ENCODE results near the gene FOXL3.
"Not testable (repeated sequence)": the region's sequence is repeated elsewhere in the genome, so short reads cannot be mapped to it uniquely, and the experiment has no call there.

FOXL3 gene

GRCh38 chr7:292226-292625 lies 2.3 kb downstream of the FOXL3 start:
- no peak for DNase-seq

DNA sequence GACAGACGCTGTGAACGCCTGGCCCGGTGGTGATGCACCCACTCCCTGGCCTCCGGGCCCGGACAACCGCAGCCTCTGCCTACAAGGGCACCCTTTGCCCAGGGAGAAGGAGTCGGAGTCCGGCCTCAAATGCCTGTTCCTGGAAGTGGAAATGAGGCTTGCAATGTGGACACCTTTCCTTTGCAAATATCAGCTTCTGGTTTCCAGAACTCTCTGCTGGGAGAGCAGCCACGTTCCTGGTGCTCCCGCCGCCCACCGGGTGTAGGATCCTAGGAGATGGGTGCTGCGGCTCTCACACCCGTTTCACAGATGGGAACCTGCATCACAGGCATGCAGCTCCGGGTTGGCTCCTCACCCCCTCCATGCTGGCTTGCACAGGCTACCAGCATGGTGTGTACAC lies 2.9 kb downstream of the FOXL3 start:
- no peak for DNase-seq

- no peak for DNase-seq
Observed at GRCh38 chr7:293681-294439, 3.9 kb downstream of the FOXL3 start.

GRCh38 chr7:294440-295154 lies 4.6 kb downstream of the FOXL3 start:
- no peak for DNase-seq

- no peak for DNase-seq
Observed at GRCh38 chr7:295155-296154, 5.5 kb downstream of the FOXL3 start.

- DNase-seq = no peak
Observed at GRCh38 chr7:296373-296945, 6.5 kb downstream of the FOXL3 start.

- DNase-seq = not testable (repeated sequence)
Observed at GRCh38 chr7:297141-297540, 7.2 kb downstream of the FOXL3 start.

GRCh38 chr7:297611-298374 lies 7.8 kb downstream of the FOXL3 start:
- no peak for DNase-seq

GRCh38 chr7:298375-298702 lies 8.4 kb downstream of the FOXL3 start:
- no peak for DNase-seq

DNA sequence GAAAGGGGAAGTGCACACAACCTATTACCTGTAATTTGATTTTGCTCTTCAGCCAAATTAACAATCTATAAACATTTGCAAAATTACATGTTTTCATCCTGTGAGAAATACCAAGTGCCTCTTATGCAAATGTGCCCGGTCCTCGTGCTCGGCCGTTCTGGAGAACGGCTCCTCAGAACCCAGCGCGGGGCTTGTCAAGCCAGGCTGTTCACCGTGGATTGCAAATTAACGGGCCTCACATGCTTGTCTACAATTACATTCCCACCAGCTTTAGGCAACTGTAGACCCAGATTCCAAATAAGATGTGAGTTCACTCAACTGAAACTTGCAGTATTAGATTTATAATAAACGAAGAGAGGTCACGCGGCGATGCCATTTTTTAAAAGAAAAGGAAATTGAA lies 8.8 kb downstream of the FOXL3 start:
- no peak for DNase-seq

- DNase-seq = no peak
Observed at GRCh38 chr7:299169-299568, 9.2 kb downstream of the FOXL3 start.

- no peak for DNase-seq
Observed at GRCh38 chr7:299628-300027, 9.7 kb downstream of the FOXL3 start.

DNA sequence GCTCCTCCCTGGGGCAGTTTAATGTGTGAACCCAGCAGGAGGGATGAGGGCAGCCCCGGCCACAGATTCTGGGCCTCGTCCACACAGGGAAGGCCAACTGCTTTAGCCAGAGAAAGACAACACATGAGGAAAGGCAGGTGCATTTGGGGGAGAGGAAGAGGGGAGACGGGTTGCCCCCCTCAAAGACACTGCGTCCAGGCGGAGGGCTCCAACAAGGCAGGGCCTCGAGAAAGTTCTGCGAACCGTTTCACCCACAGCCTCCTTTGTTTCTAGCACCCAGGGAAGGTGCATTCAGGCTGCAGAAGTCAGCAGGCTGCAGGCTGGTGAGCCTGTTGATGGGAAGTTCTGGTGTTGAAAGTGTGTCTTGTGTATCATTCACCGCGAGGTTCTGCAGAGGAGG lies 10.1 kb downstream of the FOXL3 start:
- no peak for DNase-seq

DNA sequence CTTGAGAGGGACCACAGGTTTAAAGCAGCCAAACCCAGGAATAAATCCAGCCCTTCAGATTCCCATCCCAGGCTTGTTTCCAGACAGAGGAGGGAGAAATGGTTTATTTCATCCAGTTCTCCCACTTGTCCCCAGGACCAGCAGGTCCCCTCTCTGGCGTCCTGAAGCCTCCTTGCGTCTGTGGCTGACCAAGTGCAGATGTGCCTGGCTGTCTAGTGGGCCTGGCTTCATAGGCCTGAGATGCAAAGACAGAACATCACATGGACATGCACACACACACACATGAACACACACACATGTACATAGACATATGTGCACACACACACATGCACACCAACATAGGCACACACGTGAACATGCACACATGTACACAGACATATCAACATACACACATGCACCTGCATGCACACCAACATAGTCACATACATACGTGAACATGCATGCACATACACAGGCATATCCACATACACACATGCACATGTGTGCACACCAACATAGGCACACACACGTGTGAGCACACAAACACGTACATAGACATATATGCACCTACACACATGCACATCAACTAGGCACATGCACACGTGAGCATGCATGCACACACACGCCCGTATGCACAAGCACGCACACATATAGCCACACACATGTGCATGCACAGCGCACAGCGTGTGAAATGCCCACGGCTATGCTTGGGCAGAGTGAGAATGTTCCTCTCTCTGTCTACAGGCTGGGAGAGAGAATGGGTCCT lies 10.7 kb downstream of the FOXL3 start:
- no peak for DNase-seq

DNA sequence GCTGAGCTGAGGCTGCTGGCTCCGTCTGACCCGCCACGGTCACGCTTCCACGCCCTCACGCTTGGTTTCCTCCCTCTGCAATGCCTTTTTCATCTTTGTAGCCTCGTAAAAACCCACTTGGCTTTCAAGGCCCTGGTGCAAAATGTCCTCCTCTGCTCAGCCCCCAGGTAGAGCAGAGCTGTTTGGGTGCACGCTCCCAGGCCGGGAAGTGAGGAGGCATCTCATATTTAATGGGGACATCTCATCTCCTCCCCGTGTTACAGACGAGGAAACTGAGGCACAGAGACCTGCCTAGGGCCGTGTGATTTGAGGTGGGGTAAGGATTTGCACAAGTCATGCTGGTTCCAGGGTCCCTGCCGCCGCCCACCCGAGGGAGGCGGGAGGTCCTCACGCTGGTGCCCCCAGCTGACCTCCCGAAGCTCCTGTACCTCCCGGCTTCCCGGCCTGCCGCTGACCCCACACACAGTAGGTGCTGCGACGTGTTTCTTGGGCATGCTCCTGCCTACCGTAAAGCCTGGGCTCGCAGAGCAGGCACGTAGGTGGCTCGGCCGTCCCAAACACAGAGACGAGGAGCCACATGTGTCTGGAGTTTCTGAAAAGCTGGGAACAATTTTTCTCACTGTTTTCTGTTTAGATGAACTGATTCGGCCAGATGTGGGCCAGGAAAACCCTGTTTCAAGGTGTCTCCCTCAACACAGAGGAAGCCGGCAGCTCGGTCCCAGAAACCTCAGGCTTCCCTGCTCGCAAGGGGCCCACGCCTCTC lies 11.5 kb downstream of the FOXL3 start:
- DNase-seq = no peak

- DNase-seq = no peak
Observed at GRCh38 chr7:302054-302992, 12.4 kb downstream of the FOXL3 start.

DNA sequence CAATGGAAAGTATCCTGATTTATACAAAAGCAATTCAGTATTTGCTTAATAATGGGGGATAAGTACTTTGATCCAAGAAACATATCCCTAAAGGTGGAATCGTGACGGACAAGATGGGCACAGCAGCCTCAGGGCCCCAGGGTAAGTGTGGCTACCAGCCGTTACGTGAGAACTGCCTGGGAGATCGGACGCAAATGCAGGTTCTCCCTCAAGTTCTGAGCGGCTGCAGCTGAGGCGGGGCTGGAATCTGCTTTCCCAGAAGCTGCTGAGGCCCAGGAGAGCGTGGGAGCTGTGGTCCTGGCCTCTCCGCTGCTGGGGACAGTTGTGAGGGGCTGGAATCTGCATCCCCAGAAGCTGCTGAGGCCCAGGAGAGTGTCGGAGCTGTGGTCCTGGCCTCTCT lies 13.5 kb downstream of the FOXL3 start:
- no peak for DNase-seq

GRCh38 chr7:303884-304573 lies 14.1 kb downstream of the FOXL3 start:
- DNase-seq = no peak
